GM19397 (cell line): ENCODE data around the gene SSU72.

Source experiments
- ATAC-seq: cut with Tn5 transposase; IDR thresholded peaks from one replicate; pipeline ENCODE4 v1.9.1; 2021; ENCODE audit warnings: mild to moderate bottlenecking, moderate library complexity; ENCODE audit not compliant: unreplicated experiment

The SSU72 gene

DNA sequence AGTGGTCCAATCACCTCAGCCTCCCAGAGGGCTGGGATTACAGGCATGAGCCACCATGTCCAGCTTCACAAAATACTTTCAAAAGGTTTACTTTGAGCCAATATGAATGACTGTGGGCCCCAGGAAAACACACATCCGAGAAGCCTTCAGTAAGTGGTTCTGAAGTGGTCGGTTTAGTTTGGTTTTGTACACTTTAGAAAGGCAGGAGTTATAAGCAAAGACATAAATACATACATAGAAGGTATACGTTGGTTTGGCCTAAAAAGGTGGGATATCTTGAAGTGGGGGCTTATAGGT lies 37.4 kb upstream of the SSU72 start:
- ATAC-seq = no peak

DNA sequence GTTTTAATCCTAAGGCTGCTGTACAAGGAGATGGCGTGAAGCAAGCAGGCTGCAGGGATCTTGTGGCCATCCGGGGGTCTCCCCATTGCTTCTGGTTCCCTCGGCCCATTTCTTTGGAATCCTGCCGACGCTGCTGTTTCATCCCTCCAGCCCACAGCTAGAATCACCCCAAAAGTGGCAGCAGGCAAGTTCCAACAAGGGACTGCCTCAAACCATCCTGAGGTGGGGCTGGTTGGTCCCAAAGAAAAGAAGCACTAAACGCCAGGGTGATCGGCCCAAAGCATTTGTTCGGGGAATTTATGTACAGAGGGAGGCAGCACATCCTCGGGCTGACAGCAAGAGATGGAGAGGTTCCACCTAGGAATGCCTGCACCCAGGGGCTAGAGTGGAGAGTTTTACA lies 36.1 kb upstream of the SSU72 start:
- no peak for ATAC-seq

DNA sequence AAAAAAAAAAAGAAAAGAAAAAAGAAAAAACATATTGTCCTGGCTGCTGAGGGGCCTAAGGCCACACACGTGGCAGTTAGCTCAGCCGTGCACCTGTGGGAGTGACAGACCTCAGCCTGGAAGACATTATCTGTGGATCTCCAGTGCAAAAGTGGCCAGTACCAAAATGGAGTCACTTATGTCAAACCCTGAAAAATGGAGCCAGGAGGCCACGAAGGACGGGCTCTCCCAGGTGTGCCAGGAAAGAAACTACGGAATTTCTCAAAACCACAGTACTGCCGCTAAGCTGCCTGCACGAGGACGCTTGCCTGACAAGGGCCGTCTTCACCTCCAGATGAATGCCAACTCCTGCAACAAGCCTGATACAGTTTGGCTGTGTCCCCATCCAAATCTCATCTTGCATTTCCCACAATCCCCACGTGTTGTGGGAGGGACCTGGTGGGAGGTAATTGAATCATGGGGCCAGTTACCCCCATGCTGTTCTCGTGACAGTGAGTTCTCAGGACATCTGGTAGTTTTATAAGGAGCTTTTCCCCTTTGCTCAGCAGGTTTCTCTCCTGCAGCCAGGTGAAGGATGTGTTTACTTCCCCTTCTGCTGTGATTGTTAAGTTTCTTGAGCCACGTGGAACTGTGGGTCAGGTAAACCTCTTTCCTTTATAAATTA lies 35.3 kb upstream of the SSU72 start:
- ATAC-seq = no peak

DNA sequence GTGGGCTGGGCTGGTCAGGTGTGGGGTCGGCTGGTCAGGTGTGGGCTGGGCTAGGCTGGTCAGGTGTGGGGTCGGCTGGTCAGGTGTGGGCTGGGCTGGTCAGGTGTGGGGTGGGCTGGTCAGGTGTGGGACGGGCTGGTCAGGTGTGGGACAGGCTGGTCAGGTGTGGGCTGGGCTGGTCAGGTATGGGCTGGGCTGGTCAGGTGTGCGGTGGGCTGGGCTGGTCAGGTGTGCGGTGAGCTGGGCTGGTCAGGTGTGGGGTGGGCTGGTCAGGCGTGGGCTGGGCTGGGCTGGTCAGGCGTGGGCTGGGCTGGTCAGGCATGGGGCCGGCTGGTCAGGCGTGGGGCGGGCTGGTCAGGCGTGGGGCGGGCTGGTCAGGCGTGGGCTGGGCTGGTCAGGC lies 31.6 kb upstream of the SSU72 start:
- ATAC-seq = no peak

DNA sequence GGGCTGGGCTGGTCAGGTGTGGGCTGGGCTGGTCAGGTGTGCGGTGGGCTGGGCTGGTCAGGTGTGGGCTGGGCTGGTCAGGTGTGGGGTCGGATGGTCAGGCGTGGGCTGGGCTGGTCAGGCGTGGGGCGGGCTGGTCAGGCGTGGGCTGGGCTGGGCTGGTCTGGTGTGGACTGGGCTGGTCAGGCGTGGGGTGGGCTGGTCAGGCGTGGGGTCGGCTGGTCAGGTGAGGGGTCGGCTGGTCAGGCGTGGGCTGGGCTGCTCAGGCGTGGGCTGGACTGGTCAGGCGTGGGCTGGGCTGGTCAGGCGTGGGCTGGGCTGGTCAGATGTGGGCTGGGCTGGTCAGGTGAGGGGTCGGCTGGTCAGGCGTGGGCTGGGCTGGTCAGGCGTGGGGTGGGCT lies 31.1 kb upstream of the SSU72 start:
- ATAC-seq = no peak

DNA sequence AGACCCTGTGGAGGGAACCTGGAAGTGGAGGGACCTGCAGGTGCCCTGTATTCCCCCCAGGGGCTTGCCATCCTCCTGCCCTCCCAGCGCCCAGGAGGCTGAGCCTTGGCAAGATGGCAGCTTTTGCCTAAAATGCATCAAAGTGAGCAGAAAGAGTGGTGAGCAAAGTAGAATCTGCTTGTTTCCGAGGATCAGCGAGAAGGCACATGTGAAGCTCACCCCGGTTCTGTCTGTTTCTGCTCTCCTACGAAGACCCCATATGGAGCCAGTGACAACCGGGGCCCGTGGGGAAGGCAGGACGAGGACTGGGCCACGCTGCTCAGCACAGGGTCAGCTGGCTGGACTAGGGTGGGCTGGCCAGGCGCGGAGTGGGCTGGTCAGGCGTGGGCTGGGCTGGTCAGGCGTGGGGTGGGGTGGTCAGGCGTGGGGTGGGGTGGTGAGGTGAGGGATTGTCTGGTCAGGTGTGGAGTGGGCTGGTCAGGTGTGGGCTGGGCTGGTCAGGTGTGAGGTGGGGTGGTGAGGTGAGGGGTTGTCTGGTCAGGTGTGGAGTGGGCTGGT lies 30.4 kb upstream of the SSU72 start:
- no peak for ATAC-seq

DNA sequence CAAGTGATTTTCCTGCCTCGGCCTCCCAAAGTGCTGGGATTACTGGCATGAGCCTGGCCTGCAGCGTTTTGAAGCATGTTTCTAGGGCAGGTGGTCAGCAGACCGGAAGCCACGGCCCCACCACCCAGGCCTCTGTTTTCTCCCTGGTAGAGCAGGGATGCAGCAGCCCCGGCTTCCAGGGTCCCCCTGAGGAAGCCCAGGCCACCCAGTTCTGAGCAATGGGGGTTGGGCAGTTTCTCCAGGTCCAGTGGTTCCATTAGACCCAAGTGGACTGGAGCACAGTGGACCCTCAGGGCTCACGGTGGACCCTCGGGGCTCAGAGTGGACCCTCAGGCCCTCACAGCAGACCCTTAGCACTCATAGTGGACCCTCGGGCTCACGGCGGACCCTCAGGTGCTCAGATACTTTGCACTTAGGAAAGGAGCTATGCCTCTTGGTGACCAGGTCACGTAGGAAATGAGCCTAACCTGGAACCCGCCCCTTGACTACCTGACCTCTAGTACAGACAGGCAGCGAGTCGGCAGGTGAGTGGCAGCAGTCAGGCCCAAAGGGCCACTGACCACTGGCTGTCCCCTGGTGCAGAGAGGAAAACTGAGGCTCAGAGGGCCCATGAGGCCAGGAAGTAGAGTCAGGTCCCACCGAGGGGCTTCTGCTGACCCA lies 29.8 kb upstream of the SSU72 start:
- ATAC-seq = no peak

DNA sequence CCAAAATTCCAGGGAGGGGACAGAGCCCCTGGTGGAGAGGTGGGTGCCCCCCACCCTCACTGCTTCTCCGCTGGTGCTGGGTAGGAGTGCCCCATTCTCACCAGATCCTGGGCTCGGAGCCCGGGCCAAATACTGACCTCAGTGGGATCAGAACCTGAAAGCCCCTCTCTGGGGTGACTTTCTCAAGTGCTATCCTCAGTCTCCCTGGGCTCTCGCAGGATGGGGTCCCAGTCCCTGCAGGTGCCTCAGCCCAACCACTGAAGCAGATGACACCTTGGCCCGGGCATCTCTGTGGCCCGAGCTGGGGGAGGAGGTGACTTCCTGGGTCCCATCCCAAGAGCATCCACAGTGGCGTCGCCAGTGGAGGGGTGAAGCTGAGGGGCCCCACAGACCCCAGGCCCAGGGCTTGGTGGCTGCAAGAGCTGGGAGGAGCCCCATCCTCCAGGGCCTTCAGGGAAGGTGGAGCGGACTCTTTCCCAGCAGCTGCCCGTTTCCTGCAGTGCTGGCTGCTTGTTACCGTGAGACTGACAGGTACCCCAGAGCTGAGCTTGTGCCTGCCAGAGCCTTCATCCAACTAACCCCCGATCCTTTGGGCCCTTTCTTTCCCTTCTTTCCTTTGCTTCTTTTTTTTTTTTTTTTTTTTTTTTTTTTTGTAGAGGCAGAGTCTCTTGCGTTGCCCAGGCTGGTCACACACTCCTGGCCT lies 29.2 kb upstream of the SSU72 start:
- no peak for ATAC-seq

DNA sequence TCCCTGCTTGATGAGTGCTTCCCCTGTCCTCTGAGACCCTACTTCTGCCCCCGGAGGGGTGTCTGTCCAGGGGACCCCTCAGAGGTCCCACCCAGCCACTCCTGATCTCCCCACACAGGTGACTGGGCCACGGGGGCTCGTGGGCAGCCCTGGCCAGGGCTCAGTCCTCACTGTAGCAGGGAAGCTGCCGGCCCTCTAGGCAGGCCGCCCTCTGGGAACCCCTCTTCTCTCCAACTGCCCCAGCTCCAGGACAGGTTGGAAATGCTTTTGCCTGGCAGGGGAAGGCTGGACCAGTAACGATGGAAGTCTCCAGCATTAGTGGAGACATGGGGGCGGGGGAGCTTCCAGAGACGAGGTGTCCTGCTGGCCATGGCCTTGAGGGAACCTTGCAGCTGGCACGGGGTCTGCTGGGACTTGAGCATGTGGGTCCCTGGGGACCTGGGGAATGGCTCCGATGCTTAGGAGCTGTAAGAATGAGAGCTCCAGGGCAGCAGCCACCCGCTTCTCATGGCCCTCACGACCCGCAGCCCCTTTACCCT lies 28.4 kb upstream of the SSU72 start:
- ATAC-seq = no peak

DNA sequence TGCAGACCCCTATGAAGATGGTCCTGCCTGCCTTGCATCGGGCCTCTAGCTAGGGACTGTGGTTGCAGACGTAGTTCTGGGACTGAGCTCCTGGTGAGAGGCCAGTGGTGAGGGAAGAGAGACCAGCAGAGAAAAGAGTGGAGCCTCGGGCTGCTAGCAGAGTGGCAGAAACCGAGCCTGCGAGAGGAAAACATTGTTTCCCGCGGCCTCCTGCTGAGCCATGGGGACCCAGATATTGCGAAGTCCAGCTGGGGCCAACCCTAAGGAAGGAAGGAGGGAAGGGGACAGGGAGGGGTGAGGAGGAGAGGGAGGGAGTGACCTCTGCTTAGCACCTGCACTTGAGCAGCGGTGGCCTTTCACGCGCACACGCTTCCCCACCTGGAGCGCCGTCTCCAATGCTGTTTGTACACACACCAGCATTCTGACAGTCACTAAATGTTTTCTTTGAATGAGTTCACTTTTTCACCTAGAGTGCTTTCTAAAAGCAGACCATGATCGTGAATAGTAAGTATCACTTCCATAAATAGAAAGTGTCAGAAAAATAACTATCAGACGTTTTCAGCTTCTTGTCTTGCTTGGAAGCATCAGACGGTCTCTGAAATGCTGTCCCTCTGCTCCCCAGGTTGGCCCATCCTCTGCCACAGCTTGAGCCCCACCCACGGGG lies 27.8 kb upstream of the SSU72 start:
- no peak for ATAC-seq

DNA sequence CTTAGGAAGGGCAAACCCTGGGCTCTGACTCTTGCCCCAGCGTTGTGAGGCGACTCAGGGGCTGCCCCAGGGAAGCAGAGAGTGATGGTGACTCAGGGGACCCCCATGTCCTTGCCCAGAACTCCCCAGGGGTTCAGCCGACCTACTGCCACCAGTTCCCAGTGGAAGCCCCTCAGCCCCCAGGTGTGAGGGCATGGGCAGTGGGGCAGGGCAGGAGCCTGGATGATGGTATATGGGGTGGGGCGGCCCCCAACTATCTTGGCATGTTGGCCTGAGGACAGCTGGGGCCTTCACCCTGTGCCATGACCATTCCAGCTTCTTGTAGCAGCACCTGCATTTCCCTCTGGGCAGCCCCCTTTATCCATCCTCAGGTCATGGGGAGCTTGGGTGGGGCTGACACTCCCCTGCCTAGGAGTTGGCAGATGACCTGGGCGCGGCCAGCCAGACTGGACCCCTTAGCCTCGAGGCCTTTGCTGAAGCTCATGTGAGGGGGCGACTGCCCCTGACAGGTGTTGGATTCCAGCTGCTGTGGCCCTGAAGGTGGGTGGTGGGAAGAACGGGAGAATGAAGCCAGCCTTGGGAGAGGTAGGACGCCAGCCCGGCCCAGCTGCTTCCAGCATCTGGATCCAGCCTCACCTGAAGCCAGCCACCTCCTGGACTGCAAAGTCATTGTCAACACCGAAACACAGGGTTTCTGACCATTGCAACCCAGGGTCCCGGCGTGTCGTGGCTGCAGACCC lies 27.1 kb upstream of the SSU72 start:
- no peak for ATAC-seq

DNA sequence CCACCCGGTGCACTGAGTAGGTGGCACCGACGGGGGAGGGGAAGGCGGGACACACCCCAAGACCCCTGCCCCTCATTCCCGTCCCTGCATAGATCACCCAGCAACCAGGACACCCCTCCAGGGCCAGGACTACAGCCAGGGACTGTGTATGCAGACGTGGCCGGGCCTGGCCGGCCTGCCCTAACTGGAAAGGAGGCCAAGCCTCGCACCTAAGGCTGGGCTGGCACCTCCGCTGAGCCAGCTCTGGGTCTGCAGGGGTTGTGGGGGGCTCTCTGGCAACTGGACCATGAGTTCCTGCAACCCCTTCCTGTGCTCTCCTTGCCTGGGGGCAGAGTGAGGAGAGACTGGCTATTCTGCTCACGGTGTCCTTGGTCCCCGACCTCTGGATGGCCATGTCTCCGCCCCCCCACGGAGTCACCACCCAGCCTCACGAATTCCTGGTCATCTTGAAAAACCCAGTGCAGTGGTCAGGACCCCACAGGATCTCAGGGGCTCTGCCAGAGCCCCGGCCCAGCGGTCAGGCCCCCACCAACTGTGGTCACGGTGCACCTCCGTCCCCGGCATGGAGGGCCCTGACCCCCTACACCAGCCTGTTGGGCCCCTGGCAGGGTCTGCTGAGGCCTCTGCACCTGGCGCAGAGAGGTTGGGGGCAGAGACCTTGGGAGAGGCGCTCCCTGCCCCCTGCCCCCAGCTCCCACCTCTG lies 26.3 kb upstream of the SSU72 start:
- no peak for ATAC-seq

DNA sequence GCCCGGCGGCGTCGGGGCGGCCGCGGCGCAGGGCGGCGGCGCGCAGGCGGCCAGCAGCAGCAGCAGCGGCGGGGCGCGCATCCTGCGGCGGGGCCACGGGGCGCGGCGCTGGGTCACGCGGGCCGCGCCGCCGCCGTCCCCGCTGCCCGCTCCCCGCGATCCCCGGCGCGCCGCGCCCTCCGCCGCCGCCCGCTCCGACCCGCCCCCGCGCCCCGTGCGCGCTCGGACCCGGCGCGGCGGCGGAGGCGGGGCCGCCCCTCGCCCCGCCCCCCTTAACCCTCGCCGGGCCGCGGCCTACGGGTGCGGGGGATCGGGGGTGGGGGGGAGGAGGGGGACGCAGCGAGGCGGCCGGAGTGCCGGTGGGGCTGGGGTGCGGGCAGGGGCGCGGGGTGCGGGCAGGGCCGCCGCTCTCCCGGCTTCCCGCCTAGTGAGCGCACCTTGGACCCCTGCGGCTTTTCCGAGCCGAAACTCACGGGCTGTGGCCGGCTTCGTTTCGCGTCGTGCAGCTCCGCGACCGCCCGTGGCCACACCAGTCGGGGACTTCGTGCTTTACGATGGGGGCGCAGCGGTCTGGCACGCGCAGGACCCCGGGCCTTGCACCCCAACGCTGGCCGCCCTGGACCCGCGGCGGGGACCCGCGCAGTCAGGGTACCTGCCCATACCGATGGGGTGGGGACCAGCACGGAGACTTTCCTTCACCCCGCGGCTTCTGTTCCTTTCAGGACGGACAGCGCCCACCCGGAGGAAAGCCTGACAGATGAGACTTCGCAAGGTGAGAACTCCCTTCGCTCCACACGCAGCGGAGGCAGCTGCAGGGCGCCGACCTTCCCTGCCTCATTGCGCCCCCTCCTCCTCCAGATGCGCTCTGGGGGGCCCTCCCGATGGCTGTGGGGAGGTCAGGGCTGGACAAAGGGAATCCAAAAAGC lies 25.5 kb upstream of the SSU72 start, which contains the start of gene FNDC10:
Gene FNDC10, minus strand, starts transcription at position 201 of the 926 bp plus-strand sequence. Its CDS starts 120 bp downstream, at position 81.
- ATAC-seq = no peak

DNA sequence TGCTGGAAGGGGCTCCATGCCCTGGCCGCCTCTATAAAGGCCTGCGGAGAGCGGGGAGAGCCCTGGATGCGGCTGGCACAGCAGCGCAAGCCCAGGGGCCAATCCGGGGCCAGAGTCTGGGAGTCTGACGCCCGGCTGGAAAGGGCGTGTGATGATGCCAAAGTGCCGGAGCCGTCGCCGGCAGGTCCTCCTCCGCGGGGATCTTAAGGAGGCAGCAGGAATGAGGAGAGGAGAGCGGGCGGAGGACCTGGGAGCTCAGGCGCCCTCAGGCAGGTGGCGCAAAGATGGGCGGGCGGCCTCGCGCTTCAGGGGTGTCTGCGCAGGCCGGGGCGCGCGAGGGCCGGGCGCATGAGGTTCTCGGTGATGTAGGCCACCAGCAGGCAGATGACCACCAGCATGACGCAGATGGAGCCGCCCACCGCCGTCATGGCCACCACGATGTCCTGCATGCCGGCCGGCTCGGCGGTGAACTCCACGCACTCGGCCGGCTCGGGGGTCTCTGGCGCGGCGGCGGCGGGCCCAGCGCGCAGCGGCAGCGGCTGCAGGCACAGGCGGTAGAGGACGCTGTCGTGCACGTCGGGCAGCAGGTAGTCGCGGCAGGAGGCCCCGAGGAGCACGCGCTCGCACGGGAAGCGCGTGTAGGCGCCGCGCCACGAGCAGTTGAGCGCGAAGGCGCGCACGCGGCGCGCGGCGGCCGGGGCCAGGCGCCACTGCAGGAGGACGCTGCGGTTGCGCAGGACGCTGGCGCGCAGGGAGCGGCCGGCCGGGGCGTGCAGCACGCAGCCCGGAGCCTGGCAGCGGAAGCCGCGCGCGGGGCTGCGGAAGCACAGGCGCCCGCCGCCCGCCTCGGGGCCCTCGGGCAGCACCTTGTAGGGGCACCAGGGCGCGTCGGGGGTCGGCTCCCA lies 24.6 kb upstream of the SSU72 start:
- ATAC-seq = no peak

DNA sequence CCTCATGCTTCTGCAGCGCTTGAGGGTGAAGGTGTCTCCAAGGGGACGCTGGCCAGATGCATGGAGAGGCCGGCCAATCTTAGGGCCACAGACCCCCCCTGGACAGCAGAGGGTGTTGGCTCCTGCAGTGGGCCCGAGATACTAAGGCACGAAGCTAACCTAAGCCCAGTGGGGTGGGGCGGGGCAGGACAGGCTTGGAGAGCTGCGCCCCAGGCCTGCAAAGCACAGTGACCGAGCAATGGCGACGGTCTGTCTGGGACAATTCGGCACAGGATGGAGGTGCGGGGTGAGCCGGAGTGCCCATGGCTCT lies 24.0 kb upstream of the SSU72 start:
- no peak for ATAC-seq

DNA sequence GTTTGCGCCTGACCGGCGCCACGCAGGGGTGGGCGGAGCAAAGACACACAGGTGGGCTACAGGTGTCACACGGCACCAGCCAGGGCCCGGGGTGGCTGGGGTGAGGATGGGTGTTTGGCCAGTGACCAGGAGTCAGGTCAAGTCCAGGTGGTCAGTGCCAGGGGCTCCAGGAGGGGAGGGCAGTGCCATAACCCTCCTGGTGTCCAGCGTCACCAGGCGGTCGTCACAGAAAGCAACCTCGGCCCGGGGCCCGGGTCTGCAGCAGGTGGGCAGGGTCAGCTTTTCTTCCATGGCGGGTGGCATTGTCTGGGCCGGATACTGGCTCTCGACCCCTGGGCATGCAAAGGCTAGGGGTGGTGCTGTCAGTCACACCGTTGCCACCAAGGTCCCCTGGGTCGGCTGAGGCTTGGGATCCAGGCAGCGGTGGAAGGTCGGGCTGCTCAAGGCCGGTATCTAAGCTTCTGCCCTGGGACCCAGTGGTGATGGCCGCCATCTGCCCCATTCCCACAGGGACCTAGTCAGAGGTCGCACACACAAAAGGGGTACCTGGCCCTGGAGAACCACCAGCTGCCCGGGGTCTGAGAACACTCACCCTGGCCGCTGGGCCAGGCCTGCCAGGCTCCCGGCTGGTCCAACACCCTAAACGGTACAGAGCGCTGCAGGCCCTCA lies 23.5 kb upstream of the SSU72 start:
- ATAC-seq = no peak

DNA sequence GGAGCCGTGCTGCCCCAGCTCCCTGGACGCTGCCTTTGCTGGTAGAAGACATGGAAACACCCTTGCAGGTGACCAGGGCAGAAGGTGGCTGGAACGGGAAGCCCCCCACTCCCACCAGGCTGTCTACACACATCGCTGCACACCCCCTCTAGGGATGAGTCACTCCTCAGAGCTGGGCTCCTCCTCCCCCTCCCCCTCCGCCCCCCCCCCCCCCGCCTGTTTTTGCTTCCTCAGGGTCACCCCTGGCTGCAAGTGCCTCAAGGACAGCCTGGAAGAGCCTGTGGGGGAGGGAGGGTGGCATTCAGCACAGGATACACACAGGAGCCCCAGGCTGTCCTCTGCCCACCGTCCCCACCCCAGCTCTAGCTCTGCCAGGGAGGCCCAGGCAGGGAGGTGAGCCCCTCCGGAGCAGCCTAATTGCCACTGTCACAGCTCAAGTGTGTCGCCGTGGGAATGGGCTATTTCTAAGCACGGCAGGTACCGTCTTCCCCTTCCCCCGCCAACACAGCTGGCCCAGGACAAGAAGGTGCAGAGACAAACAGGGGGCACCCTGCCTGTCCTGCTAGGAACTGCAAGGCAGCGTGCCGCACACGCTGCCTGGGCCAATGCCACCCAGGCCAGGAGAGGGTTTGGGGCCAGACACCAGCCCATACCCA lies 22.7 kb upstream of the SSU72 start:
- no peak for ATAC-seq
